ENCODE results near the gene ZNF260.

ZNF260 gene

DNA sequence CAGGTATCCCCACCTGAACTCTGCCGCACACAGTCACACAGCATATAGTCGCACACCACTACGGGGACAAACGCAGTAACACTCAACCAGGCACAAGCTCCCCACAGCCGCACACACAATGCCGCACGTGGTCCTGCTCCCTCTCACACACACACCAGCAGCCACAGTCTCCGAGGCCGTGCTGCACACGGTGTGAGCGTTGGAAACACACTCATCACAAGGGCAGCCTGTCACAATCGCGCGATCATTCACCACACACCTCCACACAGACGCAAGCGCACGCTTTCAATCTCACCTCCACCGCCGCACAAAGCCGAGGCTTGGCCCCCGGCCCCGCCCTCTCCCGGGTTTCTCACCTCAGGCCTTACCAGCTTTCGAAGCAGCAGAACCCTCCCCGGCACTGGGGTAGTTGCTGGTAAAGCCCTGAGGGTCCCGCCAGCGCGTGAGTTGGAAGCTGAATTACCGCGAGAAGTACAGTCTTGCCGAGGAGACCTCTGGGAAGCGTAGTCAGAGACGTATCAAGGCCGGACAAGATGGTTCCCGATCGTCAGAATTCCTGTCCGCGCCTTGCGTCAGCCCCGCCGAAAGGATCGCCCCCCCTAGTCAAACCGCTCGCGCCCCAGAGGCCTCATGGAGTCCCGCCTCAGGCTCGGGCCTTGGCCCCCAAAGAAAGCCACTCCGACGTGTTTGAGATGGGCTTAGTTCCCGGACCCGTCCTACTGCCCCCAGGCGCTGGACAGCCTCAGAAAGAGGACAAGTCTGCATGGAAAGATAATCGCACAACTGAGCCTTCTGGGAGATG lies 38.8 kb downstream of the ZNF260 start, which contains the start of gene ZNF566:
ZNF566 (minus strand) TSS at position 444 of the 802 bp plus-strand sequence. CDS start 13,004 bp downstream, outside the sequence.
- TF ChIP-seq, protein P1, sequence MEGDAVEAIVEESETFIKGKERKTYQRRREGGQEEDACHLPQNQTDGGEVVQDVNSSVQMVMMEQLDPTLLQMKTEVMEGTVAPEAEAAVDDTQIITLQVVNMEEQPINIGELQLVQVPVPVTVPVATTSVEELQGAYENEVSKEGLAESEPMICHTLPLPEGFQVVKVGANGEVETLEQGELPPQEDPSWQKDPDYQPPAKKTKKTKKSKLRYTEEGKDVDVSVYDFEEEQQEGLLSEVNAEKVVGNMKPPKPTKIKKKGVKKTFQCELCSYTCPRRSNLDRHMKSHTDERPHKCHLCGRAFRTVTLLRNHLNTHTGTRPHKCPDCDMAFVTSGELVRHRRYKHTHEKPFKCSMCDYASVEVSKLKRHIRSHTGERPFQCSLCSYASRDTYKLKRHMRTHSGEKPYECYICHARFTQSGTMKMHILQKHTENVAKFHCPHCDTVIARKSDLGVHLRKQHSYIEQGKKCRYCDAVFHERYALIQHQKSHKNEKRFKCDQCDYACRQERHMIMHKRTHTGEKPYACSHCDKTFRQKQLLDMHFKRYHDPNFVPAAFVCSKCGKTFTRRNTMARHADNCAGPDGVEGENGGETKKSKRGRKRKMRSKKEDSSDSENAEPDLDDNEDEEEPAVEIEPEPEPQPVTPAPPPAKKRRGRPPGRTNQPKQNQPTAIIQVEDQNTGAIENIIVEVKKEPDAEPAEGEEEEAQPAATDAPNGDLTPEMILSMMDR (conservative IDR thresholded peaks at IDR 0.05), result no peak
- peak within 1 kb of the TSS; percentile 98 for H3K27ac ChIP-seq

DNA sequence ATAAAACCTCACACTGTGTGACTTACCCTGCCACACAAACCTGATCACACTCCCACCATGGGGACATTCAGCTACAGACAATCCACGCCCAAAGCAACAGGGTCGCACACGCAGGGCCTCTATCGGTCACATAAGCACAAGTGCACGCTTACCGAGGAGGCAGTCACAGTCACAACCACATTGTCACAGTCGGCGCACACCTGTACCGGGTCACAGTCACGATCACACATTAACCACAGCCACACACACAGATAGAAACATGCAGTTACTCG lies 39.3 kb downstream of the ZNF260 start:
- H3K27ac ChIP-seq, result peak overlapping the region; percentile 98
- TF ChIP-seq, protein P1 (conservative IDR thresholded peaks at IDR 0.05), result peak; percentile 35

DNA sequence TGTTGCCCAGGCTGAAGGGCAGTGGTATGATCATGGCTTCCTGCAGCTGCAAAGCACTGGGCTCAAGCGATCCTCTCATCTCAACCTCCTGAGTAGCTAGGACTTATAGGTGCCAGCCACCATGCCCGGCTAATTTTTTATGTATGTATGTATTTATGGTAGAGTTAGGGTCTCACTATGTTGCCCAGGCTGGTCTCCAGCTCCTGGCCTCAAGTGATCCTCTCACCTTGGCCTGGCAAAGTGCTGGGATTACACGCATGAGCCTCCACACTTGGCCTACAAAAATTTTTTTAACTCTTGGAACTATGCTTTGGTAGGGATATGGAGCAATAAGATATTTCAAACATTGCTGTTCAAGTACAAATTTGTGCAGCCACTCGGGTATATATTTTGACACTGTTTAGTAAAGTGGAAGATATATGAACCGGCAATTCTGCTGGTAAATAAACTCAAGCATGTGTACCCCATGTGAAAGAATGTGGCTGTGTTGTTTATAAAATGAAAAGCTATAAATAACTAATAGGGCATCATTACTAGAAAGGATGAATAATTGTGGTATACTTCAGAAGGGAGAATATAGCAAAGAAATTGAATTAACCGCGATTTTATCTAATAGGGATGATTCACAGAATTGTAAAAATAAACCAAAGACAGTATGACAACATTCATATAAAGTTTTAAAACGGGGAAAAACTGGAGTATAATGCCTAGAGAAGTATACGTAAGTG lies 39.8 kb downstream of the ZNF260 start:
- peak overlapping the region; percentile 98 for H3K27ac ChIP-seq
- TF ChIP-seq, protein P1 (conservative IDR thresholded peaks at IDR 0.05), result no peak

DNA sequence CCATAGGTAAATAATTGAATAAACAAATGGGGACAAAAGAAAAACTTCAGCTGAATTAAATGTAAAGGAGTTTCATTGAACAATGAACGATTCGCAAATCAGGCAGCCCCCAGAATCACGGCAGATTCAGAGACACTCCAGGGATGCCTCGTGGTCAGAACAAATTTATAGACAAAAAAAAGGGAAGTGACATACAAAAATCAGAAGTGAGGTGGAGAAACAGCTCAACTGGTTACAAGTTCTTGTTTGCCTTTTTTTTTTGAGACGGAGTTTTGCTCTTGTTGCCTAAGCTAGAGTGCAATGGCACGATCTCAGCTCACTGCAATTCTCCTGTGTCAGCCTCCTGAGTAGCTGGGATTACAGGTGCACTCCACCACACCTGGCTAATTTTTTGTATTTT lies 44.4 kb downstream of the ZNF260 start:
- no peak overlapping the region for H3K27ac ChIP-seq
- TF ChIP-seq, protein P1 (conservative IDR thresholded peaks at IDR 0.05), result no peak

DNA sequence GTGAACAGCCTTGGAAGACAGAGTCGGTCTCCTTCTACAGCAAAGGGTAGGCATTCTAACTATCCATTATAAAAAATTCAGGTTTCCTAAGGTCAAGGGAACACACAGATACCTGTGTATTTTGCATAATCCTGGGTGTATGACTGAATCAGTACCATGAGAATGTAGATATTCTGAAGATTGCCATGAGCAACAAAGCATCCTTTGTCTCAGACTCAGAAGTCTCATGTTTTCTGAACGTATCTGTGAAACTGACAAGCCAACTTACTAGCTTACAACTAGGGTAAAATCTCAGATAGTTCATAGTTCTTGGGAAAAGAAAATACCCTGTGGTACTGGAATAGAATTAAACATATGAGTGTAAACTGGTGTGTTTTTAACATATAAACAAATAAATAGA lies 45.2 kb downstream of the ZNF260 start:
- TF ChIP-seq, protein P1 (conservative IDR thresholded peaks at IDR 0.05), result no peak
- no peak overlapping the region for H3K27ac ChIP-seq
